IMR-90 (cell line): ENCODE measurements around the gene OSER1. TPM values are rescaled to one million over a fixed set of nuclear protein-coding genes. Genes with fewer than 3 reads are reported as not detected.

Source experiments
- ATAC-seq: fragments of 200-7000 bp; cut with Tn5 transposase; 2 replicates; pipeline ENCODE4 v1.9.1; 2020; ENCODE audit warnings: low read depth, mild to moderate bottlenecking, moderate library complexity
- BruUV-seq: library from RNA; stranded (reverse); fragments of 400-500 nt; replicated peaks from 2 replicates; lab custom pipeline; 2021; lab: Mats Ljungman, UMichigan
- CTCF ChIA-PET: fragments of 300-600 bp; formaldehyde crosslinking; extraction: SDS; loops from one replicate; lab custom pipeline; 2021; ENCODE audit warnings: antibody characterized with exemption; lab: Yijun Ruan, JAX
- POLR2A ChIA-PET: fragments of 300-600 bp; sonication (Branson Sonifier 250); formaldehyde crosslinking; loops from one replicate; lab custom pipeline; 2022; ENCODE audit warnings: antibody characterized with exemption; ENCODE audit not compliant: unreplicated experiment; lab: Charles Lee
- DNase-seq: peaks from one replicate; pipeline ENCODE4 v3.0.0; 2013
- H2AFZ ChIP-seq: replicated peaks from 2 replicates; pipeline ENCODE3; 2013; ENCODE audit warnings: low read length, mild to moderate bottlenecking; ENCODE audit not compliant: poor library complexity
- H2AK5ac ChIP-seq: 2 replicates; pipeline ENCODE4 v1.6.1; 2013; ENCODE audit warnings: low read depth, low read length, inconsistent platforms
- H2AK9ac ChIP-seq: replicated peaks from 2 replicates; pipeline ENCODE3; 2013; ENCODE audit warnings: mild to moderate bottlenecking, low read depth, low read length, moderate library complexity; ENCODE audit not compliant: poor library complexity
- H2BK120ac ChIP-seq: 2 replicates; pipeline ENCODE4 v1.6.1; 2013; ENCODE audit warnings: low read depth, low read length, inconsistent platforms
- H2BK15ac ChIP-seq: 3 replicates; pipeline ENCODE4 v1.6.1; 2013; ENCODE audit warnings: low read depth, low read length, inconsistent platforms
- H2BK20ac ChIP-seq: 2 replicates; pipeline ENCODE4 v1.6.1; 2013; ENCODE audit warnings: low read depth, mild to moderate bottlenecking, inconsistent platforms, low read length, moderate library complexity
- H2BK5ac ChIP-seq: 2 replicates; pipeline ENCODE4 v1.6.1; 2013; ENCODE audit warnings: mild to moderate bottlenecking, low read depth, low read length, inconsistent platforms; ENCODE audit not compliant: poor library complexity, severe bottlenecking
- H3K14ac ChIP-seq: replicated peaks from 2 replicates; pipeline ENCODE4 v1.6.1; 2013; ENCODE audit warnings: low read depth, low read length, inconsistent platforms
- H3K18ac ChIP-seq: 2 replicates; pipeline ENCODE4 v1.6.1; 2013; ENCODE audit warnings: low read depth, low read length, control low read depth
- H3K23ac ChIP-seq: 2 replicates; pipeline ENCODE4 v1.6.1; 2013; ENCODE audit warnings: low read depth, low read length, inconsistent platforms
- H3K27ac ChIP-seq: 2 replicates; pipeline ENCODE4 v1.5.1; 2013; ENCODE audit warnings: mild to moderate bottlenecking, control low read depth, low read length; ENCODE audit not compliant: insufficient read depth
- H3K27me3 ChIP-seq: 2 replicates; pipeline ENCODE4 v1.6.1; 2013; ENCODE audit warnings: low read length; ENCODE audit not compliant: control insufficient read depth, insufficient read depth
- H3K36me3 ChIP-seq: 2 replicates; pipeline ENCODE4 v1.6.1; 2013; ENCODE audit warnings: low read length, mixed read lengths; ENCODE audit not compliant: control insufficient read depth, insufficient read depth
- H3K4ac ChIP-seq: 2 replicates; pipeline ENCODE4 v1.6.1; 2013; ENCODE audit warnings: low read depth, low read length, inconsistent platforms
- H3K4me1 ChIP-seq: 2 replicates; pipeline ENCODE4 v1.6.1; 2013; ENCODE audit warnings: low read length, mixed read lengths; ENCODE audit not compliant: control insufficient read depth, insufficient read depth
- H3K4me2 ChIP-seq: 2 replicates; pipeline ENCODE4 v1.6.1; 2013; ENCODE audit warnings: low read depth, mild to moderate bottlenecking, control low read depth, low read length, moderate library complexity
- H3K4me3 ChIP-seq: 2 replicates; pipeline ENCODE4 v1.5.1; 2013; ENCODE audit warnings: low read depth, mild to moderate bottlenecking, control low read depth, low read length, moderate library complexity; ENCODE audit not compliant: insufficient read depth
- H3K56ac ChIP-seq: 2 replicates; pipeline ENCODE4 v1.6.1; 2013; ENCODE audit warnings: low read length, inconsistent platforms; ENCODE audit not compliant: insufficient read depth; ENCODE audit errors: extremely low read depth
- H3K79me1 ChIP-seq, 2 experiments: 2 replicates each; pipeline ENCODE4 v1.6.1; 2013; ENCODE audit warnings: low read length in 2 of 2, inconsistent platforms in 1 of 2, low read depth in 1 of 2
- H3K9ac ChIP-seq: 2 replicates; pipeline ENCODE4 v1.6.1; 2013; ENCODE audit warnings: low read depth, low read length, control low read depth
- H3K9me1 ChIP-seq: 2 replicates; pipeline ENCODE4 v1.6.1; 2013; ENCODE audit warnings: low read length, inconsistent platforms; ENCODE audit not compliant: insufficient read depth
- H3K9me3 ChIP-seq: 2 replicates; pipeline ENCODE4 v1.6.1; 2013; ENCODE audit warnings: low read length; ENCODE audit not compliant: control insufficient read depth, insufficient read depth
- H4K20me1 ChIP-seq: 2 replicates; pipeline ENCODE4 v1.6.1; 2013; ENCODE audit warnings: low read length, inconsistent platforms; ENCODE audit not compliant: insufficient read depth
- H4K5ac ChIP-seq: 2 replicates; pipeline ENCODE4 v1.6.1; 2013; ENCODE audit warnings: mild to moderate bottlenecking, low read depth, low read length, control low read depth
- H4K8ac ChIP-seq, 2 experiments: 2 replicates each; pipeline ENCODE4 v1.6.1; 2013; ENCODE audit warnings: low read depth in 2 of 2, low read length in 2 of 2, control low read depth in 1 of 2, inconsistent platforms in 1 of 2
- H4K91ac ChIP-seq: 2 replicates; pipeline ENCODE4 v1.6.1; 2013; ENCODE audit warnings: low read depth, low read length, inconsistent platforms; ENCODE audit not compliant: insufficient read depth
- CEBPB ChIP-seq: IDR thresholded peaks from 2 replicates; pipeline ENCODE4 v1.6.1; 2012; ENCODE audit warnings: low read depth, low read length, improper control_type of control experiment
- MXI1 ChIP-seq: IDR thresholded peaks from 2 replicates; pipeline ENCODE4 v1.6.1; 2012; ENCODE audit warnings: low read depth, mild to moderate bottlenecking, low read length, moderate library complexity, borderline replicate concordance
- NFE2L2 ChIP-seq: fragments of 150-350 bp; IDR thresholded peaks from 2 replicates; pipeline ENCODE4 v1.6.1; 2016; ENCODE audit warnings: low read depth, mild to moderate bottlenecking, low read length
- POLR2A ChIP-seq: IDR thresholded peaks from 2 replicates; pipeline ENCODE4 v1.6.1; 2012; ENCODE audit warnings: mild to moderate bottlenecking, low read depth, low read length
- RCOR1 ChIP-seq: IDR thresholded peaks from 2 replicates; pipeline ENCODE4 v1.6.1; 2012; ENCODE audit warnings: mild to moderate bottlenecking, low read length, improper control_type of control experiment; ENCODE audit not compliant: insufficient replicate concordance
- WGBS, 2 experiments: methylation state at CpG; one replicate each; pipeline versions ENCODE4 v1.1.5 to v1.1.7; 2013; ENCODE audit warnings: missing lambda C conversion rate in 2 of 2; ENCODE audit not compliant: insufficient read length in 1 of 2; ENCODE audit errors: extremely low coverage in 2 of 2; 5-methylcytosine and 5-hydroxymethylcytosine counted together
- dilution Hi-C: fragments of 300-500 bp; cut with HindIII; formaldehyde crosslinking; loops from one replicate; pipeline ENCODE4 v1.14.3; 2018; ENCODE audit warnings: low sequenced_read_pairs; ENCODE audit not compliant: unreplicated experiment
- in situ Hi-C: fragments of 300-500 bp; cut with MboI; formaldehyde crosslinking; loops from 3 replicates; pipeline ENCODE4 v1.14.3; 2019; ENCODE audit warnings: low sequenced_read_pairs, inconsistent platforms, mixed read lengths
- intact Hi-C: fragments of 100-400 bp; cut with micrococcal nuclease; formaldehyde crosslinking; loops from 2 replicates; pipeline ENCODE4 v1.10.0; 2022
- polyA plus RNA-seq, 3 experiments: library from polyadenylated mRNA; depleted of rRNA; stranded (reverse); fragments of >200 nt; gene quantifications; 2 replicates each; pipeline ENCODE4 v1.2.3, GENCODE V29; 2012; ENCODE audit warnings: low replicate concordance in 1 of 3
- total RNA-seq: library from RNA; depleted of rRNA; stranded (reverse); fragments of >200 nt; gene quantifications from 2 replicates; pipeline ENCODE4 v1.2.3, GENCODE V29; 2012
- TF ChIP-seq, protein P1 (sequence below): conservative IDR thresholded peaks from 2 replicates; pipeline ENCODE4 v1.5.1; 2012; ENCODE audit warnings: mild to moderate bottlenecking, low read depth, low read length, improper control_type of control experiment

The OSER1 gene
- total and polyA plus RNA-seq, 2 of the 4 experiments (the other 2 are of a cell fraction), result 32.6 to 70.6 TPM

DNA sequence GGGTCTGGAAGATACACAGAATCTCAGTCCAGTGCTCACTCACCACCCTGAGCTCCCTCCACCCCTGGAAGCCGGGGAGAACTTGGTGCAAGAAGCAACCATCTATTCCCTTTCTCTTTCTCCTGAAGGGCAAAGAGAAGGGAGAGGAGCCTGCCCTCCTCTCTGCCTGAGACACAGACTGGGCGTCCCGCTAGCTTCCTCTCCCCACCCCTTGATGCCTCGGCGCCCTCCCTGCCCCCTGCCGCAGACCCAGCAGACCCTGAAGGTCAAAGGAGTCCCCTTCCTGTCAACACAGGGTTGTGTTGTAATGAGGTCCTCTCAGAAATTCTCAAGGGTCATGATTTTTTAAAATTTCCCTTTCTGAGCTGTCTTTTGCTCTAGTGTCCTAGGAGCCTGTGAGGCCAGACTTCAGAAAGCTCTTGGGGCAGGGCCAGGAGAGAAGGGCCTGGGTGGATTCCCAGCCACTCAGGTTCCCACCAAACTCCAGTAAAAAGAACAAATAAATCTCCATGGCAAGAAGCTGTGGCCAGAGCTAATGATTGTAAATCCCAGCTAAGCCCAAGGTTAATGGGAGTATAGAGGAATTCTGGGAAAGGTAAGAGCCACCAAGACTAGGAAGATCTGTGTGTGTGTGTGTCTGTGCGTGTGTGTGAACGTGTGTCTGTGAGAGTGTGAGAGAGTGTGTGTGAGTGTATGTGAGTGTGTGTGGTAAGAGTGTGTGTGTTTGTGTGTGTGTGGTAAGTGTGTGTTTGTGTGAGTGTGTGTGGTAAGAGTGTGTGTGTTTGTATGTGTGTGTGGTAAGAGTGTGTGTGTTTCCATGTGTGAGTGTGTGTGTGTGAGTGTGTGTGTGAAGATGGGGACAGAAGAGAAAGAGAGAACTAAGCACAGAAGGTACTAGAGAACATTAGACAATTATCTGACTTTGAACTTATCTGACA lies 22.5 kb downstream of the OSER1 start:
- peak overlapping the region; percentile 98 for H2BK120ac ChIP-seq
- no peaks in the 10 kb centered on the region for H3K9me3 ChIP-seq
- peak overlapping the region; percentile 90 for H2AFZ ChIP-seq
- no peak for TF ChIP-seq NFE2L2
- TF ChIP-seq, protein P1, sequence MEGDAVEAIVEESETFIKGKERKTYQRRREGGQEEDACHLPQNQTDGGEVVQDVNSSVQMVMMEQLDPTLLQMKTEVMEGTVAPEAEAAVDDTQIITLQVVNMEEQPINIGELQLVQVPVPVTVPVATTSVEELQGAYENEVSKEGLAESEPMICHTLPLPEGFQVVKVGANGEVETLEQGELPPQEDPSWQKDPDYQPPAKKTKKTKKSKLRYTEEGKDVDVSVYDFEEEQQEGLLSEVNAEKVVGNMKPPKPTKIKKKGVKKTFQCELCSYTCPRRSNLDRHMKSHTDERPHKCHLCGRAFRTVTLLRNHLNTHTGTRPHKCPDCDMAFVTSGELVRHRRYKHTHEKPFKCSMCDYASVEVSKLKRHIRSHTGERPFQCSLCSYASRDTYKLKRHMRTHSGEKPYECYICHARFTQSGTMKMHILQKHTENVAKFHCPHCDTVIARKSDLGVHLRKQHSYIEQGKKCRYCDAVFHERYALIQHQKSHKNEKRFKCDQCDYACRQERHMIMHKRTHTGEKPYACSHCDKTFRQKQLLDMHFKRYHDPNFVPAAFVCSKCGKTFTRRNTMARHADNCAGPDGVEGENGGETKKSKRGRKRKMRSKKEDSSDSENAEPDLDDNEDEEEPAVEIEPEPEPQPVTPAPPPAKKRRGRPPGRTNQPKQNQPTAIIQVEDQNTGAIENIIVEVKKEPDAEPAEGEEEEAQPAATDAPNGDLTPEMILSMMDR, result no peak
- TF ChIP-seq CEBPB, result no peak
- TF ChIP-seq POLR2A, result no peak
- no peak for TF ChIP-seq RCOR1
- no peak for TF ChIP-seq MXI1
- peaks cover 13% of the 10 kb centered on the region for H3K4me1 ChIP-seq
- peak overlapping the region; percentile 92 for H2AK9ac ChIP-seq
- peak overlapping the region; percentile 98 for H2BK20ac ChIP-seq
- H3K36me3 ChIP-seq, result no peaks in the 10 kb centered on the region
- intact Hi-C loops, result no loop called here
- peak overlapping the region; percentile 98 for H3K14ac ChIP-seq
- no peaks in the 10 kb centered on the region for H3K27me3 ChIP-seq
- peak overlapping the region; percentile 68 for H4K5ac ChIP-seq
- H3K18ac ChIP-seq, result peak overlapping the region; percentile 92
- peaks cover 0 to 16% of the 10 kb centered on the region in 2 experiments; a peak in 1 of 4 replicates for H3K79me1 ChIP-seq
- peak overlapping the region; percentile 57 for H3K4me2 ChIP-seq
- H2BK5ac ChIP-seq, result peak overlapping the region; percentile 90
- peak overlapping the region; percentile 100 for H2AK5ac ChIP-seq
- ChIA-PET POLR2A (interaction anchor here (0.6 to 1.2 kb wide), 3 partner anchors 9 to 71 kb away, joined by 3 to 5 read pairs (median 4); no protein-coding TSS in a partner anchor), CTCF (interaction anchor here (0.6 to 5.6 kb wide), 3 partner anchors 8 to 643 kb away, joined by 3 to 67 read pairs (median 3); no protein-coding TSS in a partner anchor)
- peak; percentile 32 for DNase-seq
- 79% methylated on average over 2 of the region's 8 CpGs; no CpG with 5 or more reads in 1 of the 2 experiments for WGBS, 2 experiments
- H3K27ac ChIP-seq, result peak overlapping the region; percentile 83
- BruUV-seq, result no TSS peak
- in situ Hi-C loops, result loop anchor here (5.0 kb wide), 1 partner anchor 71 kb away; no protein-coding TSS in a partner anchor
- no peaks in the 10 kb centered on the region for H4K20me1 ChIP-seq
- H4K8ac ChIP-seq, result peak overlapping the region; percentile 87 to 96
- H4K91ac ChIP-seq, result peak overlapping the region; percentile 96
- peak; percentile 45 for ATAC-seq
- H3K9ac ChIP-seq, result peak overlapping the region; percentile 54
- no peak overlapping the region; the same call in 1 of the 2 replicates for H3K4me3 ChIP-seq
- dilution Hi-C loops, result no loop called here
- peaks cover 13% of the 10 kb centered on the region for H3K9me1 ChIP-seq
- peak overlapping the region; percentile 97 for H3K23ac ChIP-seq
- peak overlapping the region; percentile 98 for H3K4ac ChIP-seq
- peak overlapping the region; percentile 91 for H3K56ac ChIP-seq
- H2BK15ac ChIP-seq, result peak overlapping the region; percentile 100
